SK-N-MC (cell line): ENCODE data around the gene ZNF516.

Experiments
- EZH2 ChIP-seq: fragments of 200-600 bp; sonication (generic); IDR thresholded peaks from one replicate; pipeline ENCODE4 v1.6.1; 2017; ENCODE audit warnings: antibody characterized with exemption
- POLR2AphosphoS5 ChIP-seq: IDR thresholded peaks from 2 replicates; pipeline ENCODE4 v1.6.1; 2012; ENCODE audit warnings: mild to moderate bottlenecking, low read depth, low read length, borderline replicate concordance

DNA sequence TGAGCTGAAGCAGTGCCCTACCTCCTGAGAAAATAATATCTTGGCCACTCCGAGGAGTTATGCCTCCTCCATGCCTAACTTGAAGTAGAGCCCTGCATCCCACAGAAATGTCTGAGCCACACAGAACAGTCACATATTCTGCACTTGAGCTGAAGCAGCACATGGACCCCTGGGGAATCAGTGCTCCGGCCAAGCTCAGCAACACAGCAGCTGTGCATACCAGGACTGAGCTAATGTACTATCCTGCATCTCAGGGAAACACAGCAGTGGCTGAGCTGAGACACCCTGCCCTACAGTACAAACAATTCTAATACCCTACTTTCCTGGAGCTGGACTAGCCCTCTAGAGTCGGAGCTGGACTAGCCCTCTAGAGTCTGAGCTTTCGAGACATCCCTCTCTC is 166.9 kb downstream of the ZNF516 start:
- no peak for TF ChIP-seq POLR2AphosphoS5
- no peak for TF ChIP-seq EZH2
